Measurements from ENCODE around the gene ZNF490.

GRCh38 chr19:12546068-12546467 lies 64.5 kb downstream of the ZNF490 start:
- no peak for TF ChIP-seq POLR2A (IDR thresholded peaks at IDR 0.05)
- no peak for TF ChIP-seq CTCF (IDR thresholded peaks at IDR 0.05)

Data from adrenal gland (tissue), 5 donors.